HepG2 (cell line): ENCODE results near the gene HTR6. TPM values are rescaled to one million over a fixed set of nuclear protein-coding genes. Genes with fewer than 3 reads are reported as not detected.

ENCODE experiments used
- CTCF ChIP-seq: sonication (generic); formaldehyde crosslinking; IDR thresholded peaks from 2 replicates; pipeline ENCODE4 v1.5.0; 2020; ENCODE audit warnings: mild to moderate bottlenecking, missing genetic modification reagents, moderate library complexity
- EED ChIP-seq: sonication (generic); formaldehyde crosslinking; IDR thresholded peaks from 2 replicates; pipeline ENCODE4 v1.5.0; 2020; ENCODE audit warnings: mild to moderate bottlenecking, missing genetic modification reagents
- FOXK2 ChIP-seq: fragments of 450-650 bp; IDR thresholded peaks from 2 replicates; pipeline ENCODE4 v1.6.1; 2016
- NFKB2 ChIP-seq: sonication (generic); formaldehyde crosslinking; IDR thresholded peaks from 2 replicates; pipeline ENCODE4 v1.4.0; 2020; ENCODE audit warnings: missing genetic modification reagents, borderline replicate concordance
- PAX8 ChIP-seq: sonication (generic); formaldehyde crosslinking; IDR thresholded peaks from 2 replicates; pipeline ENCODE4 v1.8.0; 2022; ENCODE audit warnings: mild to moderate bottlenecking, missing genetic modification reagents, borderline replicate concordance
- POLR2G ChIP-seq: fragments of 200-400 bp; formaldehyde crosslinking; IDR thresholded peaks from 2 replicates; pipeline ENCODE4 v1.6.1; 2018; ENCODE audit warnings: mild to moderate bottlenecking, low read depth, low read length, moderate library complexity
- SALL1 ChIP-seq: sonication (generic); formaldehyde crosslinking; IDR thresholded peaks from 2 replicates; pipeline ENCODE4 v1.8.0; 2022; ENCODE audit warnings: mild to moderate bottlenecking, missing genetic modification reagents
- SKI ChIP-seq: fragments of 450-650 bp; IDR thresholded peaks from one replicate; pipeline ENCODE4 v1.6.1; 2018; ENCODE audit warnings: mild to moderate bottlenecking; ENCODE audit not compliant: partially characterized antibody
- SMC3 ChIP-seq: IDR thresholded peaks from 2 replicates; pipeline ENCODE4 v1.6.1; 2011; ENCODE audit warnings: low read length, improper control_type of control experiment
- SOX6 ChIP-seq, 2 experiments: fragments of 450-650 bp in 1 of 2; sonication (generic) in 1 of 2; formaldehyde crosslinking in 1 of 2; IDR thresholded peaks; 2 replicates each; pipeline versions ENCODE4 v1.4.0 to v1.6.1; 2017 to 2020; ENCODE audit warnings: antibody characterized with exemption in 1 of 2, mild to moderate bottlenecking in 1 of 2, missing genetic modification reagents in 1 of 2
- YEATS2 ChIP-seq: sonication (generic); formaldehyde crosslinking; IDR thresholded peaks from 2 replicates; pipeline ENCODE4 v1.4.0; 2020; ENCODE audit warnings: missing genetic modification reagents, borderline replicate concordance
- ZNF224 ChIP-seq: sonication (generic); formaldehyde crosslinking; IDR thresholded peaks from 2 replicates; pipeline ENCODE4 v1.5.0; 2020; ENCODE audit warnings: mild to moderate bottlenecking, missing genetic modification reagents
- ZNF251 ChIP-seq: sonication (generic); formaldehyde crosslinking; IDR thresholded peaks from 2 replicates; pipeline ENCODE4 v1.9.0; 2021; ENCODE audit warnings: mild to moderate bottlenecking, missing genetic modification reagents
- ZNF253 ChIP-seq: sonication (generic); formaldehyde crosslinking; IDR thresholded peaks from 2 replicates; pipeline ENCODE4 v1.8.0; 2022; ENCODE audit warnings: mild to moderate bottlenecking, missing genetic modification reagents, borderline replicate concordance
- ZNF335 ChIP-seq: sonication (generic); formaldehyde crosslinking; IDR thresholded peaks from 2 replicates; pipeline ENCODE4 v1.4.0; 2020; ENCODE audit warnings: missing genetic modification reagents
- ZNF414 ChIP-seq: sonication (generic); formaldehyde crosslinking; IDR thresholded peaks from 2 replicates; pipeline ENCODE4 v1.5.0; 2020; ENCODE audit warnings: missing genetic modification reagents
- ZNF530 ChIP-seq: sonication (generic); formaldehyde crosslinking; IDR thresholded peaks from 2 replicates; pipeline ENCODE4 v1.5.0; 2020; ENCODE audit warnings: low read depth, mild to moderate bottlenecking, missing genetic modification reagents
- ZNF614 ChIP-seq: IDR thresholded peaks from 2 replicates; pipeline ENCODE4 v1.6.1; 2018; ENCODE audit warnings: missing biosample characterization, missing genetic modification reagents, inconsistent platforms, borderline replicate concordance
- ZSCAN12 ChIP-seq: sonication (generic); formaldehyde crosslinking; IDR thresholded peaks from 2 replicates; pipeline ENCODE4 v1.9.0; 2021; ENCODE audit warnings: mild to moderate bottlenecking, missing genetic modification reagents
- polyA plus RNA-seq, 8 experiments: library from polyadenylated mRNA; depleted of rRNA in 3 of 8; stranded (reverse) in 7 of 8; unstranded in 1 of 8; fragments of >200 nt; fragmentation: Illumina TruSeq in 4 of 8; extraction: Trizol in 4 of 8; gene quantifications; 2 replicates each; pipeline versions ENCODE4 v1.2.1 to v1.2.3, GENCODE V29; 2011 to 2016; ENCODE audit warnings: low read depth in 4 of 8, missing spikeins in 1 of 8, mixed read lengths in 1 of 8; ENCODE audit not compliant: insufficient read depth in 1 of 8
- total RNA-seq, 5 experiments: library from RNA; depleted of rRNA; stranded (reverse); fragments of >200 nt; fragmentation: Illumina TruSeq; extraction: Trizol; gene quantifications; 2 replicates each; pipeline ENCODE4 v1.2.3, GENCODE V29; 2016; ENCODE audit warnings: low read depth in 1 of 5
- TF ChIP-seq, protein P1 (sequence below): sonication (generic); formaldehyde crosslinking; IDR thresholded peaks from 2 replicates; pipeline ENCODE4 v1.4.0; 2020; ENCODE audit warnings: low read depth, missing genetic modification reagents
- TF ChIP-seq, protein P2 (sequence below): IDR thresholded peaks from 2 replicates; pipeline ENCODE4 v1.6.1; 2018; ENCODE audit warnings: missing genetic modification reagents, mild to moderate bottlenecking, missing compliant biosample characterization
- TF ChIP-seq, protein P3 (sequence below): sonication (generic); IDR thresholded peaks from 2 replicates; pipeline ENCODE4 v1.6.1; 2016; ENCODE audit warnings: low read depth, borderline replicate concordance

Gene HTR6
- total and polyA plus RNA-seq, 2 of the 13 experiments (the other 11 are each of a cell fraction or from before 2014, with no cell fraction given): 0.04 TPM; not detected in 1

- TF ChIP-seq, protein P1, sequence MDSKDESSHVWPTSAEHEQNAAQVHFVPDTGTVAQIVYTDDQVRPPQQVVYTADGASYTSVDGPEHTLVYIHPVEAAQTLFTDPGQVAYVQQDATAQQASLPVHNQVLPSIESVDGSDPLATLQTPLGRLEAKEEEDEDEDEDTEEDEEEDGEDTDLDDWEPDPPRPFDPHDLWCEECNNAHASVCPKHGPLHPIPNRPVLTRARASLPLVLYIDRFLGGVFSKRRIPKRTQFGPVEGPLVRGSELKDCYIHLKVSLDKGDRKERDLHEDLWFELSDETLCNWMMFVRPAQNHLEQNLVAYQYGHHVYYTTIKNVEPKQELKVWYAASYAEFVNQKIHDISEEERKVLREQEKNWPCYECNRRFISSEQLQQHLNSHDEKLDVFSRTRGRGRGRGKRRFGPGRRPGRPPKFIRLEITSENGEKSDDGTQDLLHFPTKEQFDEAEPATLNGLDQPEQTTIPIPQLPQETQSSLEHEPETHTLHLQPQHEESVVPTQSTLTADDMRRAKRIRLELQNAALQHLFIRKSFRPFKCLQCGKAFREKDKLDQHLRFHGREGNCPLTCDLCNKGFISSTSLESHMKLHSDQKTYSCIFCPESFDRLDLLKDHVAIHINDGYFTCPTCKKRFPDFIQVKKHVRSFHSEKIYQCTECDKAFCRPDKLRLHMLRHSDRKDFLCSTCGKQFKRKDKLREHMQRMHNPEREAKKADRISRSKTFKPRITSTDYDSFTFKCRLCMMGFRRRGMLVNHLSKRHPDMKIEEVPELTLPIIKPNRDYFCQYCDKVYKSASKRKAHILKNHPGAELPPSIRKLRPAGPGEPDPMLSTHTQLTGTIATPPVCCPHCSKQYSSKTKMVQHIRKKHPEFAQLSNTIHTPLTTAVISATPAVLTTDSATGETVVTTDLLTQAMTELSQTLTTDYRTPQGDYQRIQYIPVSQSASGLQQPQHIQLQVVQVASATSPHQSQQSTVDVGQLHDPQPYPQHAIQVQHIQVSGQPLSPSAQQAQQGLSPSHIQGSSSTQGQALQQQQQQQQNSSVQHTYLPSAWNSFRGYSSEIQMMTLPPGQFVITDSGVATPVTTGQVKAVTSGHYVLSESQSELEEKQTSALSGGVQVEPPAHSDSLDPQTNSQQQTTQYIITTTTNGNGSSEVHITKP (CRISPR knock-in tag): peak; percentile 62; the same call in 1 of the 2 replicates
- TF ChIP-seq PAX8 (CRISPR knock-in tag) (no peak), ZSCAN12 (CRISPR knock-in tag) (no peak), ZNF614 (CRISPR knock-in tag) (peak; percentile 73; the same call in 1 of the 2 replicates), ZNF414 (CRISPR knock-in tag) (0 out of 2 replicates have a peak, but pooled peaks have one; percentile 49), FOXK2 (no peak), NFKB2 (no peak), ZNF335 (CRISPR knock-in tag) (no peak), YEATS2 (CRISPR knock-in tag) (peak; percentile 46; the same call in 1 of the 2 replicates), CTCF (CRISPR knock-in tag) (no peak), ZNF253 (no peak), SOX6 (IDR thresholded peaks at IDR 0.05) (no peak), SOX6 (CRISPR knock-in tag; IDR thresholded peaks at IDR 0.05) (peak; percentile 97), ZNF224 (no peak), POLR2G (no peak), SMC3 (no peak), SKI (peak; percentile 59), SALL1 (CRISPR knock-in tag) (peak; percentile 79; the same call in 1 of the 2 replicates), ZNF251 (CRISPR knock-in tag) (no peak), ZNF530 (CRISPR knock-in tag) (no peak), EED (no peak)
- TF ChIP-seq, protein P2, sequence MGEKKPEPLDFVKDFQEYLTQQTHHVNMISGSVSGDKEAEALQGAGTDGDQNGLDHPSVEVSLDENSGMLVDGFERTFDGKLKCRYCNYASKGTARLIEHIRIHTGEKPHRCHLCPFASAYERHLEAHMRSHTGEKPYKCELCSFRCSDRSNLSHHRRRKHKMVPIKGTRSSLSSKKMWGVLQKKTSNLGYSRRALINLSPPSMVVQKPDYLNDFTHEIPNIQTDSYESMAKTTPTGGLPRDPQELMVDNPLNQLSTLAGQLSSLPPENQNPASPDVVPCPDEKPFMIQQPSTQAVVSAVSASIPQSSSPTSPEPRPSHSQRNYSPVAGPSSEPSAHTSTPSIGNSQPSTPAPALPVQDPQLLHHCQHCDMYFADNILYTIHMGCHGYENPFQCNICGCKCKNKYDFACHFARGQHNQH (CRISPR knock-in tag): peak; percentile 70; the same call in 1 of the 2 replicates
- TF ChIP-seq, protein P3, sequence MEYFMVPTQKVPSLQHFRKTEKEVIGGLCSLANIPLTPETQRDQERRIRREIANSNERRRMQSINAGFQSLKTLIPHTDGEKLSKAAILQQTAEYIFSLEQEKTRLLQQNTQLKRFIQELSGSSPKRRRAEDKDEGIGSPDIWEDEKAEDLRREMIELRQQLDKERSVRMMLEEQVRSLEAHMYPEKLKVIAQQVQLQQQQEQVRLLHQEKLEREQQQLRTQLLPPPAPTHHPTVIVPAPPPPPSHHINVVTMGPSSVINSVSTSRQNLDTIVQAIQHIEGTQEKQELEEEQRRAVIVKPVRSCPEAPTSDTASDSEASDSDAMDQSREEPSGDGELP: 0 out of 2 replicates have a peak, but pooled peaks have one; percentile 6
Measured at GRCh38 chr1:19619697-19620384, 44.8 kb upstream of the HTR6 start (continued).
